ENCODE results near the gene SPPL2B.
"Not testable (repeated sequence)": the region's sequence is repeated elsewhere in the genome, so short reads cannot be mapped to it uniquely, and the experiment has no call there.

- TF ChIP-seq RARB (CRISPR knock-in tag; IDR thresholded peaks at IDR 0.05); ZNF565 (CRISPR knock-in tag; conservative IDR thresholded peaks at IDR 0.05; ENCODE audit: low read depth); ZFP30 (CRISPR knock-in tag; IDR thresholded peaks at IDR 0.05); PATZ1 (CRISPR knock-in tag; IDR thresholded peaks at IDR 0.05; ENCODE audit: borderline replicate concordance): not testable (repeated sequence)
Measured at GRCh38 chr19:2397173-2397572, 68.7 kb downstream of the SPPL2B start.

Data from SK-N-SH treated with all-trans-retinoic acid at 6 μM for 48 hours (cell line).